Hepatic stellate cell (primary cell): ENCODE data around the gene PDGFRA.

Experiments used
- DNase-seq: peaks from one replicate; pipeline ENCODE4 v3.0.0; 2011; ENCODE audit warnings: low spot score

PDGFRA gene

GRCh38 chr4:54228961-54229501 is at the start of gene PDGFRA:
PDGFRA (plus strand) TSS chr4:54229293; CDS start chr4:54258769, 29,476 bp downstream.
- DNase-seq = peak; percentile 81

GRCh38 chr4:54184581-54184980 is 44.5 kb upstream of the PDGFRA start:
- DNase-seq = no peak

DNA sequence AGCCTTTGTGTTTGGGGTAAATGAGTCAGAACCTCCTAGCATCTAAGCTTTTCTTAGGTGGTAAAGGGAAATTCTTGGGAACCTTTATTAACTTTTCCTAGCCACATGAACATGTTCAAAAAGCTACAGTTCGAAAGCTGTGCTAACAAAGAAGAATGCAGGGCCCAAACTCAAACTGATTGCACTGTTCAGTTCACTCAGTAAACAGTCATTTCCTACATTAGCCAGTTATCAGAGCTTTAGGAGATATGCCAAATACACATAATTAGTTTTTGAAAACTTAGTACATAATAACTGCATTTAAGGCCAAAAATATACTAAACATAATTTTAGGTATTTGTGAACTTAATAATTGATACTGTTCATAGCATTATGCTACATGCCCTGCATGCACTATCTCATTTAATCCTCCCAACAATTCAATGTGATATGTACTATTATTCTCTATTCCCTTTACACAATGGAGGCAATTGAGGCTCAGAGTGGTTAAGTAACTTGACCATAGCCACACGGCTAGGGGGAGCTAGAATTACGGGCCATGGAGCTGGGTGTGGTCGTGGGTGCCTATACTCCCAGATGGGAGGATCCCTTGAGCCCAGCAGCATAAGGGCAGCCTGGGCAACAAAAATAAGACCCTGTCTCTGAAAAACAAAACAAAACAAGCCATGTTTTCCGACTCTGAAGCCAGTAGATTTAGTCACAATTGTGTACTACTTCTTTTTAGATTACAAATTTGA is 43.9 kb upstream of the PDGFRA start:
- no peak for DNase-seq

- DNase-seq = no peak
These were observed 43.2 kb upstream of the PDGFRA start for GRCh38 chr4:54185866-54186265.

GRCh38 chr4:54186371-54186770 is 42.7 kb upstream of the PDGFRA start:
- DNase-seq = no peak

GRCh38 chr4:54187148-54187547 is 41.9 kb upstream of the PDGFRA start:
- no peak for DNase-seq

DNA sequence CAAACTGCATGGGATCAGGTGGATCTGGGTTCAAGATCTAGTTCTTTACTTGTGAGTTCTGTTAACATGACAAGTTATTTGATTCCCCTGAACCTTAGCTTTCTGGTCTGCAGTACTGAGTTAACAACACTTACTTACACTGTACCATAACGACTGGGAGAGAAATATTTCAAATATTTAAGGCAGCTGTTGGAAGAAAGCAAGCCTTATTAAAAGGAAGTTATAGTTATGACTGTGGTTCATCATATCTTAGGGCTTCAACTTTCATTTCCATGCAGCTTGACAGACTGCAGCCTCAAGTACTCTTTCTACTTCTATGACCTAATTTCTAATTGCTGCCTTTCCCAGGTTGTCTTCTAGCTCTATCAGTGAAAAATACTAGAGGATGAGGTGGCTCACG is 40.0 kb upstream of the PDGFRA start:
- peak; percentile 40 for DNase-seq

DNA sequence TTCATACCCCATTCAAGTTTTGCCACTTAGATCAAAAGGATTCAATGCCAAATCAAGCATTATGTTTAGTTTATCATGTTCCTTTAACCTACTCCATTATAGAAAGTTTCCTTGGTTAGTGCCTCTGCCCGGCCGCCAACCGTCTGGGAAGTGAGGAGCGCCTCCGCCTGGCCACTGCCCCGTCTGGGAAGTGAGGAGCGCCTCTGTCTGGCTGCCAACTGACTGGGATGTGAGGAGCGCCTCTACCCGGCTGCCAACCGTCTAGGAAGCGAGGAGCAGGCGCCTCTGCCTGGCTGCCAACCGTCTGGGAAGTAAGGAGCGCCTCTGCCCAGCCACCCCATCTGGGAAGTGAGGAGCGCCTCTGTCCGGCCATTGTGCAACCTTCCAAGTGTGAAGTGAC is 36.3 kb upstream of the PDGFRA start:
- DNase-seq = no peak

- no peak for DNase-seq
These were observed 31.2 kb upstream of the PDGFRA start for GRCh38 chr4:54197926-54198325.

GRCh38 chr4:54199919-54200318 is 29.2 kb upstream of the PDGFRA start:
- DNase-seq = no peak

DNA sequence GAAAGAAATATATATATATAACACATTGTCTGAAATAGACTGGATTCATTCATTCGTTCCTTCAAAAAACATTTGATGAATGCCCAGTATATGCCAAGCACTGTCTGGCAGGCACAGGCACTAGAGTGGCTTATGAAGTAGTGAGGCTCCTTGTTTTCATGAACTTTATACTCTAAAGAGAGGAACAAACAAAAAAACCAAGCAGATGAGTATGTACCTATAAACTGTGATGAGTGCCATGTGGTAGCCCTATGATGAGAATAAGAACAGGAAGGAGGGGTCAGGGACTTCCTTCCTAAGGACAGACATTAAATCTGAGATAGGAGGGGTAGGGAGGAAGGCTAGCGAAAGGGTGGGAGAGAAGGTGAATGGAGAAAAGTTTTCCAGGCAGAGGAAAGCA is 19.5 kb upstream of the PDGFRA start:
- no peak for DNase-seq

GRCh38 chr4:54213001-54213400 is 16.1 kb upstream of the PDGFRA start:
- DNase-seq = no peak

DNA sequence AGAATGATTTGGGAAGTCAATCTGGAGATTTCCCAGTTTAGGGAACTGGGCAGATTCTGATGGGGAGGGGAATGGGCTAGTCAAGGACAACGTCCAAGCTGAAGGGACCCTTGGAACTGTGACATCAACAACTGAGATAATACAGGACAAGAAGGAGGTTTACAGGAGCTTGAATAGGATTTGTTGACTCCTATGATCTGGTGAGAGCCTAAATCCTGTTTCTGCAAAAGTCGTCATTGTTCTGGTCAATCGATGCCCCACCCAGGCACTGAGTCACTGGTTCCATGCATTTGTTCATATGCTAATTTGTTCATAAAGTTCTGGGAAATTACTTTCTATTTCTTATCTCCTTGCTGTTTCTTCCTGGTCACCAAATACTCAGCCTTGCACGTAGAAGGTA is 15.3 kb upstream of the PDGFRA start:
- no peak for DNase-seq

- DNase-seq = no peak
These were observed 13.6 kb upstream of the PDGFRA start for GRCh38 chr4:54215379-54216077.

DNA sequence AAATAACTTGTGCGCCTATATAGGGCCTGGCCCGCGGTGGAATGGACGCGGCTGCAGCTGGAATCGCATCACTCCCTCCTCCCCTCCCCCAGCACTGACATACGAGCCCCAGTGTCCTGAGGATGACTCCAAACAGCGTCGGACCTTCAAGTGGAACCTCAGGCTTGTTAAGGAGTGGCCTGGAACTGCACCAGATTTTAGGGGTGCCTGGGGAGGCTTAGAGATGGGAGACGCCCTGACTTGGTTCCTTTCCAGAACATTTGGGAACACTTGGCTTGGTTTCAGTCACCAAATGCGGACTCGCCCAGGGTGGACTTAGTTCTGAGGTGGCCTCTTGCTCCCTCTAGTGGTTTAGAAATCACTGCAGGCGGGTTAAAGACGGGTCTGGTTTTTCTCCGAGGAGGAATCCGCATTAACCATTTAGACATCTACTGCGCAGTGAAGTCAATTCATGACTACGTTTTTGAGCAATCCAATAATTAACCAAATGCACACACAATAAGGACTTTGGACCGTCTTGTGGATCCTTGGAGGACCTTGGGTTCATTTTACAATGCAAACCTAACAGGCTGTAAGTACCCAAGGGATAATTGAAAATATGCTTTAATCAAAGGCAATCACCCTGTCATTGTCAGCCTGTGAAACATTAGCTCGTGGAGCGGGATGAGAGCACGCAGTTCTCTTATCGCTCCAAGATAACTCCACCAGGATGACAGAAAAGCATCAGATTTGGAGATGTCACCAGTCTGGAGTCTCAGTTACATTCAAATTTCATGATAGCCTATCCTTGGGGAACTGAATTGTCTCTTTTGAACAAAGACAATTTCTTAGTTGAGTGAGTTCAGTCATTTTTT is 11.2 kb upstream of the PDGFRA start:
- peak; percentile 81 for DNase-seq

DNA sequence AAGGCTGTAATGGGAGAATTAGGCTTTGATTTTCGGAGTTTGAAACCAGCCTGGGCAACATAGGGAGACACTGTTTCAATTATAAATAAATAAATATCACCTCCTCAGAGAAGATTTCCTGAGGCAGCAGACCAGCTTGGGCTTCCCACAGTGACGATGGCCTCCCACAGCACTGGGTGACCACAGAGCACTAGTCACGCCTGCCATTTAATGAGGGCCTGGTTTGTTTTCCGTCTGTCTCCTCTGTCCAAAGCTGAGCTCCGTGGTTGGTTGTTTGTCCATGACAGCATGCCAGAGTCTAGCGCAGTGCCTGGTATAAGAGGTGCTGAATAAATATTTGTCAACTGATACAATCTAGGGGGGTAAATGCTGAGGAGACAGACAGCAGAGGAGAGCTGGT is 10.4 kb upstream of the PDGFRA start:
- no peak for DNase-seq

- DNase-seq = no peak
These were observed 4.0 kb upstream of the PDGFRA start for GRCh38 chr4:54224996-54225597.

- no peak for DNase-seq
These were observed 3.3 kb upstream of the PDGFRA start for GRCh38 chr4:54225598-54226403.

DNA sequence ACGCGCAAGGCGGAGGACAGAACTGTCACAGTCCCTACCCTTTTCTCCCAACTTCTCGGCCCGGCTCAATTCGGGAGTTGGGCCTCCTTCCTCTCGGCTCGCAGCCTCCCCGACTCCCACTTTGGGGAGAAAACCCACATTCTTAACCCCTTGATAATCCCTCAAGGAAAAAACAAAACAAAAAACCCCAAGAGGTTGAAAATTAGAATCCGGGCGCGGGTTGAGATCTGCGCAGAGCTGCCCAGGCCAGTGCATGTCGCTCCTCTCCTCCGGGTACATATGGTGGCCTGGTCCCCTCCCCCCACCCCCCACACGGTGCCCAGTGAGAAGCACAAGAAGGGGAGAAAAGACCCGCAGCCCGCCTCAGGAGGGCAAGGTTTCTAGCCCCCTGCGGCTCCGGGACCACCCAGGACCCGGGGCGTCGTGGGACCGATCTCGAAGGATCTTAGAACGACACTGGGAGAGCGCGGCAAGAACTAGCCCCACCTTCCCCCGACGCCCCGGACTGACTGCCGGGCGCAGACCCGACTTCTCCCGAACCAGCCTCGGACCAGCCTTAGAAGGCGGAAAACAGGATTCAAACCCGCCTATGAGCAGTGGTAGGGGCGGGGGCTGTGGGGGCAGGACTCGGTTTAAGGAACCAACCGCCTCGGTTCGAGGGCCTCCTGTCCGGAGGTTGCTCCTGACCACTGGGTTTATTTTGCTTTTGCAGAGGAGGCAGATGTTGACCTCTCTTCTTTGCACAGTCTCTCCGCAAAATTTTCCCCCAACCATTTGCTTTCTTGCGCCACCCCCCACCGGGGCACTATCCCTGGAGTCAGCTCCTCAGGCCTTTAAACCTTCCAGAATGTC is 2.5 kb upstream of the PDGFRA start:
- no peak for DNase-seq
